Measurements from ENCODE around the gene PRR14L.
"Not testable (repeated sequence)": the region's sequence is repeated elsewhere in the genome, so short reads cannot be mapped to it uniquely, and the experiment has no call there.

DNA sequence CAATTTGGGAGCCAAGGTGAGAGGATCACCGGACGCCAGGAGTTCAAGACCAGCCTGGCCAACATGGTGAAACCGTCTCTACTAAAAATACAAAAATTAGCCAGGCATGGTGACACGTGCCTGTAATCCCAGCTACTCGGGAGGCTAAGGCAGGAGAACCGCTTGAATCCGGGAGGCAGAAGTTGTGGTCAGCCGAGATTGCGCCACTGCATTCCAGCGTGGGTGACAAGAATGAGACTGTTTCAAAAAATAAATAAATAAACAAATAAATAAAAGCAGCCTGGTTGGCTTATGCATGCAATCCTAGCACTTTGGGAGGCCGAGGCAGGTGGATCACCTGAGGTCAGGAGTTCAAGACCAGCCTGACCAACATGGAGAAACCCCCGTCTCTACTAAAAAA, 38.7 kb downstream of the PRR14L start:
- not testable (repeated sequence) for TF ChIP-seq POLR2A, EP300, POLR2AphosphoS5 (IDR thresholded peaks at IDR 0.05)
- TF ChIP-seq, protein P1, sequence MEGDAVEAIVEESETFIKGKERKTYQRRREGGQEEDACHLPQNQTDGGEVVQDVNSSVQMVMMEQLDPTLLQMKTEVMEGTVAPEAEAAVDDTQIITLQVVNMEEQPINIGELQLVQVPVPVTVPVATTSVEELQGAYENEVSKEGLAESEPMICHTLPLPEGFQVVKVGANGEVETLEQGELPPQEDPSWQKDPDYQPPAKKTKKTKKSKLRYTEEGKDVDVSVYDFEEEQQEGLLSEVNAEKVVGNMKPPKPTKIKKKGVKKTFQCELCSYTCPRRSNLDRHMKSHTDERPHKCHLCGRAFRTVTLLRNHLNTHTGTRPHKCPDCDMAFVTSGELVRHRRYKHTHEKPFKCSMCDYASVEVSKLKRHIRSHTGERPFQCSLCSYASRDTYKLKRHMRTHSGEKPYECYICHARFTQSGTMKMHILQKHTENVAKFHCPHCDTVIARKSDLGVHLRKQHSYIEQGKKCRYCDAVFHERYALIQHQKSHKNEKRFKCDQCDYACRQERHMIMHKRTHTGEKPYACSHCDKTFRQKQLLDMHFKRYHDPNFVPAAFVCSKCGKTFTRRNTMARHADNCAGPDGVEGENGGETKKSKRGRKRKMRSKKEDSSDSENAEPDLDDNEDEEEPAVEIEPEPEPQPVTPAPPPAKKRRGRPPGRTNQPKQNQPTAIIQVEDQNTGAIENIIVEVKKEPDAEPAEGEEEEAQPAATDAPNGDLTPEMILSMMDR (IDR thresholded peaks at IDR 0.05): not testable (repeated sequence)
